SIG-M5 (cell line): ENCODE results near the gene RPS5.
A peak's percentile ranks its signal among the peaks of the same experiment; 100 is the strongest.
"Not testable (repeated sequence)": the region's sequence is repeated elsewhere in the genome, so short reads cannot be mapped to it uniquely, and the experiment has no call there.

Source experiments
- DNase-seq: peaks from one replicate; lab custom pipeline; 2025; lab: John Stamatoyannopoulos, UW

RPS5 gene

DNA sequence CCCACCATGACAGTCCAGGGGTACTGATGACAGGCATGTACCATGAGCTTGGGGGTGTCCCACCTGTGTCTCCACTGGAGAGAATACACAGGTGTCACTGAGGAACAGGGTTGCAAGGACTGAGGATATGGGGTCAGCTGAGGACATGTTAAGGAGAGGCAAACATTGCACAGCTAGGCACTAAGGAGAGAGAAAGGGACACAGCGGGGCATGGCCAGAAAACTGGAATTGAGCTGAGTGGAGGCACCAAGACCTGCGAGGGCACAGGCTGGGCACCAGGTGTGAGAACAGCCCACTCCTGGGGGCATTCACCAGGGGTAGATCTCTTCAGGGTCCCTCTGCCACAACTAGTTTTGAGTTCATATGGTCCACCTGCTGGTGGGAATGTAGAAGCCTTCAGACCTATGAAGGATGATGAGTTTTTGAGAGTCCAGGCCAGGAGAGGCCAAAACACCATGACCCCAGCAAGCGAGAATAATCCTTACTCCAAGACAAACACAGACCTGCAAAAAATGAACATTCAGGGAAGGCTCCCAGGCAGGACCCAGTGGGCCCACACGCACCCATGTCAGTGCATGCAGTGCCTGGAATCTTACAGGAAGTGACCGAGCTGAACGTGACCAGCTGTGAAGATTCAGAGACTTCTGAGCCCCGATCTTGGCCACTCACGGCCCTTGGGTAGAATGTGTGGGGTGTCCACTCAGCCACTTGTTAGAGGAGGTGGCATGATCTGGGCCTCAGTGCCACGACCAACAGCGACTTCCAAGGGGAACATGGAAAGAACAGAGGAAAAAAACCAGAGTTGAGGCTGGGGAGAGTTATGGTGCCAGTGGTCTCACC is 20.0 kb downstream of the RPS5 start:
- DNase-seq: no peak

- no peak for DNase-seq
These were observed 20.6 kb downstream of the RPS5 start for GRCh38 chr19:58407658-58408151.

- DNase-seq: peak; percentile 85
These were observed 21.3 kb downstream of the RPS5 start, which contains the start of gene ZNF584 for GRCh38 chr19:58408152-58409009. Gene ZNF584 (plus strand): TSS chr19:58408649. CDS start chr19:58409148, 499 bp downstream.

DNA sequence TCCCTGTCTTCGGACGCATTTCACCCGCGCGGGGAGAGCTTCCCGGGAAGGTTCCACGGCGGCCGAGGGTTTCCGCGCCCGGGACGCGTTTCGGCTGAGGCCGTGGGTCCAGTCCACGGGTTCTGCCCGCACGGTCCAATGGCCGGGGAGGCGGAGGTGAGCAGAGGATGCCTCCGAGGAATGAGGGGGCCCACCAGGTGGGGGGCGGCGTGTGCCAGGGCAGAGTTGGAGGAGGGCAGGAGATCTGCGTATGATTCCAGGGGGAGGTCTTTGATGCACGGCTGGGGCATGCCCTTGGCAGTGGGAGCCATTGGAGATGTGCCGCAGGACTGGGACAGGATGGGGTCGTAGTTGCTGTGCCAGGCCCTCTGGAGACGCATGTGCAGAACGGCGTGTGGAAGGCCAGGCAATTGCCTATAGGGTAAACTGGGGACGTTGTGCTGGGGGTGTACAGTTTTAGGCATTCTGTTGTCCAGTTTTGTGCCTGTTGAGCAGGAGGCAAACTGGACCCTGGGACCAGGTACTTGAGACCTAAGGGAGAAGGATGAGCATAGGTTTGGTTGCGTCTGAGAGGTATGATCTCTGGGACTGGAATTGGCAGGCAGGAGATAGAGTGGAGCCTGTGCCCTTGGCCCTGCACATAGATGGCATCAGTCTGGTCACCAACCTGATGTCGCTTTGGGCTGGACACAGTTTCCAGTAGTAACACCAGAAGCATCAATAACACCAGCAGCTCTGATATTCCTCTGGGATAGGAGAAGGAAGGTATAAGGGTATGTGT is 22.1 kb downstream of the RPS5 start:
- DNase-seq: no peak

- DNase-seq: no peak
These were observed 29.5 kb downstream of the RPS5 start for GRCh38 chr19:58416604-58417003.

- DNase-seq: no peak
These were observed 30.0 kb downstream of the RPS5 start for GRCh38 chr19:58417071-58417470.

- DNase-seq: no peak
These were observed 41.5 kb downstream of the RPS5 start for GRCh38 chr19:58428617-58429016.

- DNase-seq: no peak
These were observed 42.7 kb downstream of the RPS5 start for GRCh38 chr19:58429745-58430144.

- DNase-seq: no peak
These were observed 47.1 kb downstream of the RPS5 start for GRCh38 chr19:58434217-58434616.

DNA sequence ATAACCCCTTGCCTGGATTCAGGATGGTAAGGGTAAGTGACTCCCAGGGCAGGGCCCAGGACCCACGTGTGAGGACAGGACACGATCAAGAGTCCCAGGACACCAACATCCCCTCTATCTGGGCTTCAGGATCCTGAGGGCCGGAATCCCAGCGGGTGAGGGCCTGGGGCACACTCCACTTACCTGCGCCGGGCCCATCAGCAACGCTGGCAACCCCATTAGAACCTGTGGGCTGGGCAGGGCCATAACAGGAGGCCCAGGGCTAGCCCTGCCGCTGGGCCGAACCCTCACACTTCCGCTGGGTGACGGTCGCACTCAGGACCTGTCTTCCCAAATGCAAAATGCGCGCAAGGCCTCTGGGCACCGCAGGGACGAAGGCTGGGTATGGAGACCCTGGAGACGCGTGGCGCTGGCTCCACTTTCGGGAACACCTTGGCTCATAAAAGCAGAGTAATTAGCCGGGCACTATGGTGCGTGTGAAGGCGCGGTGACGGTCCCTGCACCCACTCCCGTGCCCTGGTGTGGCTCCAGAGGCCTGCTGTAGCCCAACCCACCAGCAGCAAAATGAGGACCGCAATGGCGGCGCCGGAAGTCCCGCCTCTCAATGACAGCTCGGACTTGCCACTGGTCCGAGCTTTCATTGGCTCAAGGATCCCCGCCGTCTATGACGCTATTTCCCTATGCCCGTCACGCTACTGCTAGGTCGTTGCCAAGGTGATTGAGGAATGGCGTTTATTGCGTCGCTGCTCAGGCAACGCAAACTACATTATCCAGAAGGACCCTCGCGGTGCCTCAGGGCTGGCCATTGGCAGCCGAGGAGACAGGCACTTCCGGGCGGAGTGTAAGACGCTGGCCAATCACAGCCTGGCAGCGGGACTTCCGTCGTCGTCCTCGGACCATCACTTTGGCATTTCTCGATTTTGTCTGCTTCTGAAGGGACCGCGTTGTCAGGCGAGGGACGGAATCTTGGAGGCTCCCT is 52.8 kb downstream of the RPS5 start, which contains the start of gene ZNF132:
TSS of gene ZNF132 (minus strand) at position 578 of the 979 bp plus-strand sequence. CDS start at position 246, 332 bp downstream.
- no peak for DNase-seq

DNA sequence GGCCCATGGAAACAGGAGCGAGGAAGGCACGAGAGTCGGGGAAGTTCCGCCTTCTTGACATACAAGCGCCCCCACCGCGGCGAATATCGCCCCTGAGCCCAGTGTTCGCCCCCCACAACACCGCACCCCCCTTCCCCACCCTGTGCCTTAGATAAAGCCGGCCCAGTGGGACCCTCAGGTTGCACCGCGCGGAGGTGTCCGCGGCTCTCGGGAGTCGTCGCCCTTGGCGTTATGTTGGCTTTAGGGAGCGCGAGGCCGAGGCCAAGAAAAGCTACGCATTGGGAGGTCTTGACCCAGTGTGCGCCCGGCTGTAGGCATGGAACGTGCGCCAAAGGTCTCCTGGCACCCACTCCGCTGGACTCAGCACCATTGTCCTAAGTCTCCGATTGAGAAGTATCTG is 53.5 kb downstream of the RPS5 start:
- no peak for DNase-seq

DNA sequence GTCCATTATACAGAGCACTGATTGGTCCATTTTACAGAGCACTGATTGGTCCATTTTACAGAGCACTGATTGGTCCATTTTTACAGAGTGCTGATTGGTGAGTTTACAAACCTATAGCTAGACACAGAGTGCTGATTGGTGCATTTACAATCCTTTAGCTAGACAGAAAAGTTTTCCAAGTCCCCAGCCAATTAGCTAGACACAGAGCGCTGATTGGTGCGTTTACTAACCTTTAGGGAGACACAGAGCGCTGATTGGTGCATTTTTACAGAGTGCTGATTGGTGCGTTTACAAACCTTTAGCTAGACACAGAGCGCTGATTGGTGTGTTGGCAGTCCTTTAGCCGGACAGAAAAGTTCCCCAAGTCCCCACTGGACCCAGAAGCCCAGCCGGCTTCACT is 55.9 kb downstream of the RPS5 start:
- DNase-seq: not testable (repeated sequence)
